A673 (cell line): ENCODE data around the gene CFAP73. TPM values are rescaled to one million over a fixed set of nuclear protein-coding genes. Genes with fewer than 3 reads are reported as not detected.

Source experiments
- BruUV-seq: library from RNA; stranded (reverse); fragments of 400-500 nt; replicated peaks from 2 replicates; lab custom pipeline; 2021; lab: Mats Ljungman, UMichigan
- CTCF ChIA-PET: fragments of 300-600 bp; sonication (Branson Sonifier 250); formaldehyde crosslinking; loops from one replicate; lab custom pipeline; 2022; ENCODE audit warnings: antibody characterized with exemption; lab: Charles Lee
- POLR2A ChIA-PET: fragments of 300-600 bp; sonication (Branson Sonifier 250); formaldehyde crosslinking; loops from one replicate; lab custom pipeline; 2022; ENCODE audit warnings: antibody characterized with exemption; ENCODE audit not compliant: low non-redundant PET; lab: Charles Lee
- DNase-seq: peaks from one replicate; pipeline ENCODE4 v3.0.0-alpha.2; 2015; ENCODE audit warnings: low spot score
- H3K27ac ChIP-seq: fragments of 200-600 bp; sonication (generic); 2 replicates; pipeline ENCODE4 v1.5.1; 2016; ENCODE audit warnings: mixed run types, low read depth, mild to moderate bottlenecking, mixed read lengths, antibody characterized with exemption, low read length; ENCODE audit not compliant: poor library complexity, severe bottlenecking
- H3K27me3 ChIP-seq: fragments of 200-600 bp; sonication (generic); replicated peaks from 2 replicates; pipeline ENCODE4 v1.6.1; 2017; ENCODE audit warnings: mixed run types, low read depth, mild to moderate bottlenecking, mixed read lengths, antibody characterized with exemption, low read length; ENCODE audit not compliant: insufficient read depth, poor library complexity
- H3K36me3 ChIP-seq: fragments of 200-600 bp; sonication (generic); 2 replicates; pipeline ENCODE4 v1.6.1; 2016; ENCODE audit warnings: mixed run types, mild to moderate bottlenecking, mixed read lengths, antibody characterized with exemption, low read length; ENCODE audit not compliant: insufficient read depth, poor library complexity, severe bottlenecking
- H3K4me1 ChIP-seq: fragments of 200-600 bp; sonication (generic); 2 replicates; pipeline ENCODE4 v1.6.1; 2017; ENCODE audit warnings: mixed run types, mild to moderate bottlenecking, mixed read lengths, antibody characterized with exemption, low read length; ENCODE audit not compliant: insufficient read depth, poor library complexity, severe bottlenecking
- H3K4me3 ChIP-seq: fragments of 200-600 bp; sonication (generic); 2 replicates; pipeline ENCODE4 v1.5.1; 2016; ENCODE audit warnings: low read depth, mixed run types, mild to moderate bottlenecking, mixed read lengths, low read length; ENCODE audit not compliant: poor library complexity, severe bottlenecking
- H3K9me3 ChIP-seq: fragments of 200-600 bp; sonication (generic); 2 replicates; pipeline ENCODE4 v1.6.1; 2016; ENCODE audit warnings: mixed run types, low read depth, mild to moderate bottlenecking, mixed read lengths, antibody characterized with exemption, low read length; ENCODE audit not compliant: poor library complexity, severe bottlenecking
- EZH2 ChIP-seq: fragments of 200-600 bp; sonication (generic); IDR thresholded peaks from 2 replicates; pipeline ENCODE4 v1.6.1; 2017; ENCODE audit warnings: borderline replicate concordance, low read depth, mild to moderate bottlenecking, mixed read lengths, antibody characterized with exemption, low read length; ENCODE audit not compliant: poor library complexity, severe bottlenecking
- intact Hi-C: fragments of 100-400 bp; cut with micrococcal nuclease; formaldehyde crosslinking; loops from one replicate; pipeline ENCODE4 v1.10.0; 2022; ENCODE audit not compliant: unreplicated experiment
- microRNA-seq: library from miRNA; unstranded; fragments of <30 nt; microRNA quantifications from one replicate; pipeline ENCODE4 v1.2.0, GENCODE V29; 2021
- total RNA-seq: library from RNA; stranded (reverse); gene quantifications from 2 replicates; pipeline ENCODE4 v1.2.3, GENCODE V29; 2021
- TF ChIP-seq, protein P1 (sequence below): fragments of 300-800, 200-600 bp; sonication (generic); conservative IDR thresholded peaks from 2 replicates; pipeline ENCODE4 v1.5.1; 2017; ENCODE audit warnings: low read depth, mild to moderate bottlenecking, antibody characterized with exemption, low read length, moderate library complexity, mixed read lengths

The CFAP73 gene
- total RNA-seq, 1 experiment from 2014 or later = not detected

DNA sequence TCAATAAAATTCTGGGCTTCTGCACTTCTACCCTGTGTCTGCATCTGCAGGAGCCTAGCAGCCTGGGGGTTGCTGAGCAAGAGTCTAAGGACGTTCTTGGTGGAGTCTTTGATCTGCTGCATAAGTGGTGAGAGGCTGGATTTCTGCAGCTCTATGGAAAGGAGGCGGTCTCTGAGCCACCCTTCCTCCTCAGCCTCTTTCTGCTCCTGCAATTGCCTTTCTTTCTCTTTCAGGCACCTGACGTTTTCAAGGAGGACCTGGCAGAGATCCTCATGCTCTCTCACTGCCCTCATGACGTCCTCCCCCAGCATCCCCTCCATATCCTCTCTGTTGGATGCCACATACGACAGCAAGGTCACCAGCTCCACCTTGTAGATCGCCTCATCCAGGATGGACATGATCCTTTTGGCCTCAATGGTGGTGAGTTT lies 58.1 kb downstream of the CFAP73 start:
- Histone ChIP-seq H3K9me3 (no peaks in the 10 kb centered on the region), H3K27ac (no peak overlapping the region), H3K4me1 (no peaks in the 10 kb centered on the region), H3K36me3 (no peaks in the 10 kb centered on the region), H3K27me3 (no peaks in the 10 kb centered on the region), H3K4me3 (no peak overlapping the region)
- no peak for TF ChIP-seq EZH2
- TF ChIP-seq, protein P1, sequence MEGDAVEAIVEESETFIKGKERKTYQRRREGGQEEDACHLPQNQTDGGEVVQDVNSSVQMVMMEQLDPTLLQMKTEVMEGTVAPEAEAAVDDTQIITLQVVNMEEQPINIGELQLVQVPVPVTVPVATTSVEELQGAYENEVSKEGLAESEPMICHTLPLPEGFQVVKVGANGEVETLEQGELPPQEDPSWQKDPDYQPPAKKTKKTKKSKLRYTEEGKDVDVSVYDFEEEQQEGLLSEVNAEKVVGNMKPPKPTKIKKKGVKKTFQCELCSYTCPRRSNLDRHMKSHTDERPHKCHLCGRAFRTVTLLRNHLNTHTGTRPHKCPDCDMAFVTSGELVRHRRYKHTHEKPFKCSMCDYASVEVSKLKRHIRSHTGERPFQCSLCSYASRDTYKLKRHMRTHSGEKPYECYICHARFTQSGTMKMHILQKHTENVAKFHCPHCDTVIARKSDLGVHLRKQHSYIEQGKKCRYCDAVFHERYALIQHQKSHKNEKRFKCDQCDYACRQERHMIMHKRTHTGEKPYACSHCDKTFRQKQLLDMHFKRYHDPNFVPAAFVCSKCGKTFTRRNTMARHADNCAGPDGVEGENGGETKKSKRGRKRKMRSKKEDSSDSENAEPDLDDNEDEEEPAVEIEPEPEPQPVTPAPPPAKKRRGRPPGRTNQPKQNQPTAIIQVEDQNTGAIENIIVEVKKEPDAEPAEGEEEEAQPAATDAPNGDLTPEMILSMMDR = no peak
- BruUV-seq = no TSS peak
- ChIA-PET CTCF (no interaction called here), POLR2A (no interaction called here)
- intact Hi-C loops = no loop called here
- no peak for DNase-seq

DNA sequence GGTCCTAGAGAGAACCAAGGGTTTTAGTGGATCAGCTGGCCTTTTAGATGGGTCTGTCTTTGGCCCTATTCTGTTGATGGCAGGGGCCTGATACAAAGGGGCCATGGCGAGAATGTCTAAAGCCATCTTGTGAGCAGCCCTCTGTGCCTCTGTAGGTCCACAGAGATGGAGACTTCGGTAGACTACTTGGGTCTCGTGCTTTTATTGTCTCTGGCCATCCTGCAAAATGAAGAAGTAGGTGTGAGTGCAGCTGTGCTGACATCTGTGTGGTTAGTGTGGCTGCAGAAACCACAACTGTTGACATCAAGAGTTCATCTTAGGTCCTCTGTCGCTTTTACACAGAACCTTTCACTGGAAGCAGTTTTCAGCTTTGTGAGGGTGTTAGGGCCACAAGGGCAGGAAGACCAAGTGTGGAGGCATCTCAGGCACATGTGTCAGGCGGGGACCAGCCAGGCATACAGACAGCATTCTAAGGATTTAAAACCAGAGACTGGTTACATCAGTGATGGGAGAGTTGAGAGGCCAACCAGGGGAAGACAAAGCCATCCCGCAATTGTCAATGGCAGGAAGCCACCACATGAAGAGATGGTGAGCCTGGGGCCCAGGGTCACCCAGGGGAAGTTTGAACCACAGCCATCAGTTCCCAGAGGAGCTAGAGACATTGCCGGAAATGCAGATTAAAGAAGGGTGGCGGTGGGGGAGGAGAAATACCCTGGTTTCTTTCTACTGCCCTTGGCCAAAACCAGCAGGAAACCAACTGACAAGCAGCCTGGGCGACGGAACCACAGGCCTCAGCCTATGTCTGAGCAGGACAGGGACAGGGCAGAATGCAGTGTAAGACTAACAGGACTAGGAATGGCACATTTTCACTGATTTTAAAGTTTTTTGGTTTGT lies 58.8 kb downstream of the CFAP73 start:
- no peaks in the 10 kb centered on the region for H3K27me3 ChIP-seq
- H3K27ac ChIP-seq = no peak overlapping the region
- H3K4me3 ChIP-seq = no peak overlapping the region
- no peaks in the 10 kb centered on the region for H3K4me1 ChIP-seq
- TF ChIP-seq, protein P1 = no peak
- no peak for TF ChIP-seq EZH2
- DNase-seq = no peak
- ChIA-PET POLR2A (no interaction called here), CTCF (no interaction called here)
- intact Hi-C loops = no loop called here
- no peaks in the 10 kb centered on the region for H3K36me3 ChIP-seq
- no TSS peak for BruUV-seq
- no peaks in the 10 kb centered on the region for H3K9me3 ChIP-seq

Small RNAs within 50 kb of the gene (microRNA-seq; reads per million reads assigned to microRNA genes)
- gene MIR7106 = 2.2 reads per million

Other genes with a start within 250 kb of the CFAP73 start
- gene OAS1, start 242.8 kb upstream of the CFAP73 start, total RNA-seq = 12.4 and 15.6 TPM in 2 replicates
- 36.9 and 42.6 TPM in 2 replicates for gene OAS3, start 211.2 kb upstream of the CFAP73 start, total RNA-seq
- gene OAS2, start 171.2 kb upstream of the CFAP73 start, total RNA-seq = not detected in 2 replicates
- gene DTX1, start 93.0 kb upstream of the CFAP73 start, total RNA-seq = 5.5 and 6.1 TPM in 2 replicates
- 0.32 TPM in 1 of 2 replicates, not detected in the other for gene RASAL1, start 14.0 kb upstream of the CFAP73 start, total RNA-seq
- gene DDX54, start 35.8 kb downstream of the CFAP73 start, total RNA-seq = 98.8 and 116 TPM in 2 replicates
- gene RITA1, start 36.0 kb downstream of the CFAP73 start, total RNA-seq = 22.3 and 25.3 TPM in 2 replicates
- 18.8 and 25.8 TPM in 2 replicates for gene TPCN1, start 71.7 kb downstream of the CFAP73 start, total RNA-seq
- gene SLC8B1, start 185.4 kb downstream of the CFAP73 start, total RNA-seq = 8.2 and 10.7 TPM in 2 replicates
- 36.4 and 36.8 TPM in 2 replicates for gene PLBD2, start 208.9 kb downstream of the CFAP73 start, total RNA-seq